ENCODE data around the gene CRKL. TPM values are rescaled to one million over a fixed set of nuclear protein-coding genes. Genes with fewer than 3 reads are reported as not detected.

CRKL gene
- total and polyA plus RNA-seq, 2 of the 4 experiments (the other 2 are of a cell fraction) = 20.6 to 35.5 TPM

- dilution Hi-C loops (cut with HindIII; ENCODE audit: low sequenced_read_pairs, unreplicated experiment) = no loop called here
- H2BK120ac ChIP-seq (ENCODE audit: low read depth, low read length) = no peak overlapping the region
- H3K9me3 ChIP-seq (ENCODE audit: control insufficient read depth, insufficient read depth, low read length) = no peaks in the 10 kb centered on the region
- ChIA-PET CTCF (no interaction called here), POLR2A (ENCODE audit: unreplicated experiment) (no interaction called here)
- H3K4me3 ChIP-seq (ENCODE audit: insufficient read depth, low read depth, low read length) = no peak overlapping the region
- no peaks in the 10 kb centered on the region for H3K4me1 ChIP-seq (ENCODE audit: control insufficient read depth, insufficient read depth, low read length)
- H3K4me2 ChIP-seq (ENCODE audit: low read depth, low read length) = no peak overlapping the region
- no peak overlapping the region for H3K9ac ChIP-seq (ENCODE audit: low read depth, low read length)
- in situ Hi-C loops (cut with MboI; ENCODE audit: low sequenced_read_pairs) = no loop called here
- H3K18ac ChIP-seq (ENCODE audit: low read depth, low read length) = no peak overlapping the region
- intact Hi-C loops (cut with micrococcal nuclease) = no loop called here
- TF ChIP-seq POLR2A (IDR thresholded peaks at IDR 0.05; ENCODE audit: low read depth, low read length) (no peak), MAZ (IDR thresholded peaks at IDR 0.05; ENCODE audit: borderline replicate concordance, low read depth, low read length) (no peak), FOS (IDR thresholded peaks at IDR 0.05; ENCODE audit: low read depth, low read length) (no peak), USF2 (IDR thresholded peaks at IDR 0.05; ENCODE audit: low read depth, low read length) (no peak)
- no CpG with 5 or more reads among the region's 10 CpGs for WGBS, 2 experiments (ENCODE audit: extremely low coverage in 2 of 2, insufficient read length in 1 of 2)
- DNase-seq (no peak), ATAC-seq (ENCODE audit: low read depth) (no peak)
- H3K36me3 ChIP-seq (ENCODE audit: control insufficient read depth, insufficient read depth, low read length) = peaks cover 68% of the 10 kb centered on the region
- no peak overlapping the region for H4K5ac ChIP-seq (ENCODE audit: low read depth, low read length)
- H2AFZ ChIP-seq (replicated peaks; ENCODE audit: low read length, poor library complexity) = no peak overlapping the region
- no peak overlapping the region for H3K14ac ChIP-seq (replicated peaks; ENCODE audit: low read depth, low read length)
- no peak overlapping the region for H4K91ac ChIP-seq (ENCODE audit: insufficient read depth, low read depth, low read length)
- no peak overlapping the region for H4K8ac ChIP-seq (ENCODE audit: low read depth in 2 of 2, low read length in 2 of 2)
- no peak overlapping the region for H2AK9ac ChIP-seq (replicated peaks; ENCODE audit: low read depth, low read length, poor library complexity)
- peaks cover 0 to 22% of the 10 kb centered on the region in 2 experiments; a peak in 2 of 4 replicates for H3K79me1 ChIP-seq (ENCODE audit: low read depth in 1 of 2, low read length in 2 of 2)
- H2BK5ac ChIP-seq (ENCODE audit: low read depth, low read length, poor library complexity, severe bottlenecking) = no peak overlapping the region
- no peak overlapping the region for H2BK15ac ChIP-seq (ENCODE audit: low read depth, low read length)
- H3K27ac ChIP-seq (ENCODE audit: insufficient read depth, low read length) = no peak overlapping the region
- no peak overlapping the region for H2BK20ac ChIP-seq (ENCODE audit: low read depth, low read length)
- BruUV-seq (replicated peaks) = no TSS peak
- no peaks in the 10 kb centered on the region for H4K20me1 ChIP-seq (ENCODE audit: insufficient read depth, low read length)
- H3K9me1 ChIP-seq (ENCODE audit: insufficient read depth, low read length) = no peaks in the 10 kb centered on the region
- H3K4ac ChIP-seq (ENCODE audit: low read depth, low read length) = no peak overlapping the region
- H3K56ac ChIP-seq (ENCODE audit: extremely low read depth, insufficient read depth, low read length) = no peak overlapping the region
- H3K23ac ChIP-seq (ENCODE audit: low read depth, low read length) = no peak overlapping the region
- H2AK5ac ChIP-seq (ENCODE audit: low read depth, low read length) = no peak overlapping the region
- no peaks in the 10 kb centered on the region for H3K27me3 ChIP-seq (ENCODE audit: control insufficient read depth, insufficient read depth, low read length)
Measured at GRCh38 chr22:20994902-20995241, 77.7 kb downstream of the CRKL start.

All from IMR-90 (cell line).